Tibial nerve (tissue), 4 donors: ENCODE measurements around the gene S100PBP. TPM values are rescaled to one million over a fixed set of nuclear protein-coding genes. Genes with fewer than 3 reads are reported as not detected.

Experiments used
- DNase-seq, 2 donors: peaks; one replicate each; pipeline ENCODE4 v3.0.0-alpha.2; 2019; ENCODE audit warnings: low spot score in 2 of 2
- H3K27ac ChIP-seq, 4 donors: fragments of 200-600 bp; sonication (generic) in 3 of 4; one replicate each; pipeline ENCODE4 v1.5.1; 2017 to 2019; ENCODE audit warnings: mild to moderate bottlenecking in 1 of 4
- H3K27me3 ChIP-seq, 2 donors: fragments of 200-600 bp; sonication (generic) in 1 of 2; one replicate each; pipeline versions ENCODE4 v1.5.1 to v1.6.0; 2017 to 2019
- H3K36me3 ChIP-seq, 3 donors: fragments of 200-600 bp; sonication (generic); one replicate each; pipeline ENCODE4 v1.5.1; 2018 to 2019
- H3K4me1 ChIP-seq, 4 donors: fragments of 200-600 bp; sonication (generic) in 3 of 4; one replicate each; pipeline ENCODE4 v1.5.1; 2017 to 2019
- H3K4me3 ChIP-seq, 4 donors: fragments of 200-600 bp; sonication (generic) in 3 of 4; one replicate each; pipeline ENCODE4 v1.5.1; 2017 to 2019; ENCODE audit warnings: mild to moderate bottlenecking in 1 of 4, moderate library complexity in 1 of 4
- H3K9me3 ChIP-seq, 4 donors: fragments of 200-600 bp; sonication (generic) in 3 of 4; one replicate each; pipeline ENCODE4 v1.5.1; 2017 to 2019
- CTCF ChIP-seq, 5 experiments: fragments of 200-600 bp in 3 of 5; fragments of 450-650 bp in 2 of 5; sonication (generic) in 3 of 5; IDR thresholded peaks; one replicate each; pipeline ENCODE4 v1.5.1; 2016 to 2019; ENCODE audit warnings: antibody characterized with exemption in 5 of 5, mild to moderate bottlenecking in 3 of 5, moderate library complexity in 2 of 5
- EP300 ChIP-seq, 2 donors: sonication (generic); formaldehyde crosslinking; IDR thresholded peaks; one replicate each; pipeline ENCODE4 v1.6.1; 2017; ENCODE audit warnings: antibody characterized with exemption in 2 of 2, mild to moderate bottlenecking in 1 of 2
- POLR2A ChIP-seq, 2 donors: fragments of 450-650 bp; IDR thresholded peaks; one replicate each; pipeline ENCODE4 v1.6.1; 2017; ENCODE audit warnings: antibody characterized with exemption in 2 of 2, mild to moderate bottlenecking in 2 of 2, moderate library complexity in 2 of 2
- WGBS, 2 donors: methylation state at CpG; one replicate each; pipeline ENCODE4 v1.1.5; 2018; 5-methylcytosine and 5-hydroxymethylcytosine counted together
- total RNA-seq, 4 donors: library from RNA; depleted of rRNA; stranded (reverse); fragments of >200 nt; gene quantifications; one replicate each; pipeline ENCODE4 v1.1.0, GENCODE V29; 2016

Gene S100PBP
- total RNA-seq, 4 donors from 2014 or later, result 24.0 to 55.5 (median 33.4) TPM

- H3K4me1 ChIP-seq, result peaks cover 0 to 23% (median 4%) of the 10 kb centered on the region in 4 donors
- no peaks in the 10 kb centered on the region for H3K9me3 ChIP-seq
- no peaks in the 10 kb centered on the region for H3K36me3 ChIP-seq
- no peak for TF ChIP-seq CTCF (IDR thresholded peaks at IDR 0.05)
- TF ChIP-seq POLR2A (IDR thresholded peaks at IDR 0.05), result no peak
- TF ChIP-seq EP300 (IDR thresholded peaks at IDR 0.05), result no peak
- H3K4me3 ChIP-seq, result no peak overlapping the region
- WGBS, 2 donors, result 85% methylated on average over 16 to 26 of the region's 26 CpGs
- no peak for DNase-seq
- no peak overlapping the region for H3K27ac ChIP-seq
- H3K27me3 ChIP-seq, result peaks cover 0 to 40% of the 10 kb centered on the region in 2 donors
Observed at GRCh38 chr1:32895325-32896215, 78.1 kb downstream of the S100PBP start.

- WGBS, 2 donors, result 71 to 82% methylated on average over 3 to 5 of the region's 5 CpGs
- no peak for DNase-seq
Observed at GRCh38 chr1:32896451-32896850, 79.0 kb downstream of the S100PBP start.

GRCh38 chr1:32897082-32898049, 79.9 kb downstream of the S100PBP start:
- H3K9me3 ChIP-seq, result no peaks in the 10 kb centered on the region
- TF ChIP-seq POLR2A (IDR thresholded peaks at IDR 0.05), result no peak
- no peak overlapping the region for H3K4me3 ChIP-seq
- H3K27me3 ChIP-seq, result peaks cover 0 to 36% of the 10 kb centered on the region in 2 donors
- no peak overlapping the region for H3K27ac ChIP-seq
- H3K36me3 ChIP-seq, result no peaks in the 10 kb centered on the region
- 65 to 78% methylated on average over 10 to 11 of the region's 11 CpGs for WGBS, 2 donors
- DNase-seq, result no peak
- peaks cover 0 to 32% (median 6%) of the 10 kb centered on the region in 4 donors for H3K4me1 ChIP-seq

More at GRCh38 chr1:32896451-32896850, 79.0 kb downstream of the S100PBP start:
- Histone ChIP-seq H3K4me3 (no peak overlapping the region), H3K4me1 (peaks cover 0 to 28% (median 6%) of the 10 kb centered on the region in 4 donors), H3K9me3 (no peaks in the 10 kb centered on the region), H3K27ac (no peak overlapping the region), H3K27me3 (peaks cover 0 to 36% of the 10 kb centered on the region in 2 donors), H3K36me3 (no peaks in the 10 kb centered on the region)
- no peak for TF ChIP-seq POLR2A (IDR thresholded peaks at IDR 0.05)
- TF ChIP-seq EP300 (IDR thresholded peaks at IDR 0.05), result no peak
- no peak for TF ChIP-seq CTCF (IDR thresholded peaks at IDR 0.05)

GRCh38 chr1:32898056-32898455, 80.6 kb downstream of the S100PBP start:
- Histone ChIP-seq H3K9me3 (no peaks in the 10 kb centered on the region), H3K27ac (no peak overlapping the region), H3K4me1 (peaks cover 0 to 26% (median 6%) of the 10 kb centered on the region in 4 donors), H3K36me3 (no peaks in the 10 kb centered on the region), H3K27me3 (peaks cover 0 to 35% of the 10 kb centered on the region in 2 donors), H3K4me3 (no peak overlapping the region)
- TF ChIP-seq EP300 (IDR thresholded peaks at IDR 0.05) (no peak), POLR2A (IDR thresholded peaks at IDR 0.05) (no peak), CTCF (IDR thresholded peaks at IDR 0.05) (no peak)
- WGBS, 2 donors, result 93 to 95% methylated on average over 8 to 9 of the region's 9 CpGs
- no peak for DNase-seq

- TF ChIP-seq CTCF (IDR thresholded peaks at IDR 0.05) (no peak), EP300 (IDR thresholded peaks at IDR 0.05) (no peak), POLR2A (IDR thresholded peaks at IDR 0.05) (no peak)
- Histone ChIP-seq H3K4me1 (peaks cover 0 to 17% (median 3%) of the 10 kb centered on the region in 4 donors), H3K9me3 (no peaks in the 10 kb centered on the region), H3K36me3 (no peaks in the 10 kb centered on the region), H3K27ac (no peak overlapping the region), H3K27me3 (peaks cover 0 to 26% of the 10 kb centered on the region in 2 donors), H3K4me3 (no peak overlapping the region)
- 90 to 93% methylated on average over 3 of the region's 3 CpGs for WGBS, 2 donors
- no peak for DNase-seq
Observed at GRCh38 chr1:32898958-32899357, 81.5 kb downstream of the S100PBP start.
